DOHH2 (cell line): ENCODE measurements around the gene HOXB8.

ENCODE experiments used
- H3F3A ChIP-seq: fragments of 200-600 bp; sonication (generic), shearing (Covaris generic); 2 replicates; pipeline ENCODE4 v1.6.0; 2016; ENCODE audit warnings: antibody characterized with exemption, mild to moderate bottlenecking; ENCODE audit not compliant: control insufficient read depth, insufficient read depth
- H3K27ac ChIP-seq: fragments of 200-600 bp; sonication (generic); 2 replicates; pipeline ENCODE4 v1.5.1; 2014; ENCODE audit warnings: low read depth, mild to moderate bottlenecking, low read length, moderate library complexity
- H3K27me3 ChIP-seq: fragments of 200-600 bp; sonication (generic); 2 replicates; pipeline ENCODE4 v1.6.1; 2014; ENCODE audit warnings: mild to moderate bottlenecking, low read length, mixed read lengths; ENCODE audit not compliant: control insufficient read depth
- H3K36me3 ChIP-seq: fragments of 200-600 bp; sonication (generic); 2 replicates; pipeline ENCODE4 v1.6.1; 2014; ENCODE audit warnings: mild to moderate bottlenecking, low read length, moderate library complexity, mixed read lengths; ENCODE audit not compliant: control insufficient read depth
- H3K4me1 ChIP-seq: fragments of 200-600 bp; sonication (generic); 2 replicates; pipeline ENCODE4 v1.6.1; 2014; ENCODE audit warnings: mild to moderate bottlenecking, low read length, mixed read lengths; ENCODE audit not compliant: control insufficient read depth
- H3K4me2 ChIP-seq: fragments of 200-600 bp; sonication (generic); 2 replicates; pipeline ENCODE4 v1.6.0; 2014; ENCODE audit warnings: mild to moderate bottlenecking, low read length, moderate library complexity
- H3K4me3 ChIP-seq: fragments of 200-600 bp; sonication (generic); 2 replicates; pipeline ENCODE4 v1.5.1; 2014; ENCODE audit warnings: mild to moderate bottlenecking, low read length, mixed read lengths
- H3K79me2 ChIP-seq: fragments of 200-600 bp; sonication (generic); 2 replicates; pipeline ENCODE4 v1.6.1; 2014; ENCODE audit warnings: mild to moderate bottlenecking, low read length, mixed read lengths; ENCODE audit not compliant: control insufficient read depth
- H3K9me2 ChIP-seq: fragments of 200-600 bp; sonication (generic); replicated peaks from 2 replicates; pipeline ENCODE4 v1.6.1; 2014; ENCODE audit warnings: mild to moderate bottlenecking, low read length, mixed read lengths; ENCODE audit not compliant: control insufficient read depth
- H3K9me3 ChIP-seq: fragments of 200-600 bp; sonication (generic); 2 replicates; pipeline ENCODE4 v1.6.1; 2014; ENCODE audit warnings: antibody characterized with exemption, low read length, mixed read lengths; ENCODE audit not compliant: control insufficient read depth, insufficient read depth
- H4K20me1 ChIP-seq: fragments of 200-600 bp; sonication (generic); 2 replicates; pipeline ENCODE4 v1.6.0; 2014; ENCODE audit warnings: low read depth, mild to moderate bottlenecking, antibody characterized with exemption, low read length, moderate library complexity; ENCODE audit not compliant: control insufficient read depth, insufficient read depth
- EZH2phosphoT487 ChIP-seq: fragments of 200-600 bp; sonication (generic); IDR thresholded peaks from 2 replicates; pipeline ENCODE4 v1.6.1; 2017; ENCODE audit warnings: borderline replicate concordance, mild to moderate bottlenecking, antibody characterized with exemption, low read length, moderate library complexity, mixed read lengths
- TF ChIP-seq, protein P1 (sequence below): fragments of 200-600 bp; sonication (generic); IDR thresholded peaks from one replicate; pipeline ENCODE4 v1.5.1; 2014; ENCODE audit warnings: antibody characterized with exemption, mild to moderate bottlenecking, low read depth, low read length; ENCODE audit not compliant: poor library complexity, severe bottlenecking

The HOXB8 gene

DNA sequence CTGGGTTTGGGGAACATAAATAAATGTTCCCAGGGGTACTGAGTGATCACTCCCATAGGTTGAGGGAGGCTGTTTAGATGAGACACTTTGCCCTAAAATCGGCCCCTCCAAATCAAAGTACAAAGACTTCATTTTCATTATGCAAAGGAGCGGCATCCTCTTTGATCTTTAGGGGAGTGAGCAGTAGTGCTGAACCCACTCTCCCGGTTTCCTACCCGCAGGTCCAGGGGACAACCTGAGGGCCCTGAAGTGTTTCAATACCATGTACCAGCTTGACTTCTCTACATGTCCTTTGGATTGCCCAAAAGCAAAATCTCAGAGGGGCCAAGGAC is 13.9 kb downstream of the HOXB8 start:
- Histone ChIP-seq H3K9me2 (no peaks in the 10 kb centered on the region), H3F3A (no peaks in the 10 kb centered on the region), H3K4me3 (no peak overlapping the region), H3K4me2 (no peak overlapping the region), H3K4me1 (peaks cover 4% of the 10 kb centered on the region; the same call in 1 of the 2 replicates), H4K20me1 (peaks cover 3% of the 10 kb centered on the region; the same call in 1 of the 2 replicates), H3K36me3 (no peaks in the 10 kb centered on the region), H3K27ac (no peak overlapping the region), H3K27me3 (peaks cover 78% of the 10 kb centered on the region), H3K9me3 (no peaks in the 10 kb centered on the region), H3K79me2 (no peaks in the 10 kb centered on the region)
- TF ChIP-seq, protein P1, sequence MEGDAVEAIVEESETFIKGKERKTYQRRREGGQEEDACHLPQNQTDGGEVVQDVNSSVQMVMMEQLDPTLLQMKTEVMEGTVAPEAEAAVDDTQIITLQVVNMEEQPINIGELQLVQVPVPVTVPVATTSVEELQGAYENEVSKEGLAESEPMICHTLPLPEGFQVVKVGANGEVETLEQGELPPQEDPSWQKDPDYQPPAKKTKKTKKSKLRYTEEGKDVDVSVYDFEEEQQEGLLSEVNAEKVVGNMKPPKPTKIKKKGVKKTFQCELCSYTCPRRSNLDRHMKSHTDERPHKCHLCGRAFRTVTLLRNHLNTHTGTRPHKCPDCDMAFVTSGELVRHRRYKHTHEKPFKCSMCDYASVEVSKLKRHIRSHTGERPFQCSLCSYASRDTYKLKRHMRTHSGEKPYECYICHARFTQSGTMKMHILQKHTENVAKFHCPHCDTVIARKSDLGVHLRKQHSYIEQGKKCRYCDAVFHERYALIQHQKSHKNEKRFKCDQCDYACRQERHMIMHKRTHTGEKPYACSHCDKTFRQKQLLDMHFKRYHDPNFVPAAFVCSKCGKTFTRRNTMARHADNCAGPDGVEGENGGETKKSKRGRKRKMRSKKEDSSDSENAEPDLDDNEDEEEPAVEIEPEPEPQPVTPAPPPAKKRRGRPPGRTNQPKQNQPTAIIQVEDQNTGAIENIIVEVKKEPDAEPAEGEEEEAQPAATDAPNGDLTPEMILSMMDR: no peak
- no peak for TF ChIP-seq EZH2phosphoT487

DNA sequence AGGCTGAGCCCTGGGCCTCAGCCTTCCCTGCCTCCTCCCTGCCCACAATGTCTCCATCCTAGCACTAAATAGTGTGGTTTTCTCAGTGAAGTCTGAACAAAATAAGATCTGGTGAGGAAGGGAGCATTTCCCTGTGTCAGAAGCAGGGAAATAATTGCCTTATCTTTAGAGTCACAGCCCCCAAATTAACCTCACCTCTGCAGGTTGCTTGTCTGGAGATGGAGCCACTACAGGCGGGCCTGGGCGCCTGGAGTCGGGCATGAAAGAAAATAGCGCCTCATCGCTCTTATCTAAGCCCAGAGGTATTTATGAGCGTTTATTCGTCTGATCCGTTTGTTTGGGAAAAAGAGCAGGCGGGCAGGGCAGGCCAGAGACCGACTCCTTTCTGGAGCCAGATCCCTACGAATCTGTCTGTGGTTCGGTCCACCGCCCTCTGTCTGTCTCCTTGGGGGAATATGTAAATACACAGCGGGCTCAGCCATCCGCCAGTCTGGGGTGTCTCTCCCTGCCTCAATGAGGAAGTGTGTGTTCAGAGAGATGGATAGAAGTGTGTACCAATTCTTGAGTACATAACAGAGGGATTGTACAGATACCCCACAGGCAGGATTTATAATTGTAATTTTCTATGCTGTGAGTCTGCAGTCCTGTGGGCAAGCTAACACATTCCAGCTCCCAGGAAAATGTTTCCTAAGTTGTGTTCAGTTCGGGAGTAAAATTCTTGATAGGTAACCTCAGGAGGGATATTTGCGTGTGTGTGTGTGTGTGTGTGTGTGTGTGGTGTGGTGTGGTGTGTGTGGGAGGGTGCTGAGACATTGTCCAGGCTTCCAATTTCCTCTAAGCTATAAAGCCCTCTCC is 14.6 kb downstream of the HOXB8 start:
- no peak overlapping the region for H3K4me2 ChIP-seq
- H3K9me3 ChIP-seq: no peaks in the 10 kb centered on the region
- TF ChIP-seq, protein P1: no peak
- no peak for TF ChIP-seq EZH2phosphoT487
- no peaks in the 10 kb centered on the region for H3K9me2 ChIP-seq
- no peak overlapping the region for H3K4me3 ChIP-seq
- peaks cover 83% of the 10 kb centered on the region for H3K27me3 ChIP-seq
- H3K36me3 ChIP-seq: no peaks in the 10 kb centered on the region
- H4K20me1 ChIP-seq: peaks cover 3% of the 10 kb centered on the region; the same call in 1 of the 2 replicates
- no peaks in the 10 kb centered on the region for H3K79me2 ChIP-seq
- H3K4me1 ChIP-seq: peaks cover 4% of the 10 kb centered on the region; the same call in 1 of the 2 replicates
- H3K27ac ChIP-seq: no peak overlapping the region
- H3F3A ChIP-seq: no peaks in the 10 kb centered on the region

DNA sequence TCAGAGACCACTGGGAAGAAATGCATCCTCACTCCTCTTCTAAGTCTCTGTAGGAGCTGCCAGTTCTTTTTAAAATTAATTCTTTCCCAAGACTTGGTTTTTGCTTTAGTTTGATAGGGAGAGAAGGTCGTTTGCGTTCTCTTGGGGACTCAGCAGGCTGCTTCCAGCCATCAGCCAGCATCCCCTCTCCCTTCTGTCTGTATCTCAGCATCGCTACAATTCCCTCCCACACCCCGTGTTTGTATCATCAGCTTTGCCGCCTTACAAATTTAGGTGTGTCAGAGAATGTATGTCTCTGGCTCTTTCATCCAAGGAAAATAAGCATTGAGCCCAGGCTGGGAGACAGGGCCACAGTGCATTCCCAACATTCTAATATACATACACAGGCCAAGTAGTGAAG is 15.7 kb downstream of the HOXB8 start:
- H4K20me1 ChIP-seq: peaks cover 3% of the 10 kb centered on the region; the same call in 1 of the 2 replicates
- peaks cover 86% of the 10 kb centered on the region for H3K27me3 ChIP-seq

More for the DNA sequence above, 15.7 kb downstream of the HOXB8 start:
- Histone ChIP-seq H3K4me2 (no peak overlapping the region), H3K4me1 (peaks cover 4% of the 10 kb centered on the region; the same call in 1 of the 2 replicates), H3K4me3 (no peak overlapping the region), H3K36me3 (no peaks in the 10 kb centered on the region), H3K27ac (no peak overlapping the region), H3K79me2 (no peaks in the 10 kb centered on the region), H3K9me2 (no peaks in the 10 kb centered on the region), H3K9me3 (no peaks in the 10 kb centered on the region), H3F3A (no peaks in the 10 kb centered on the region)
- TF ChIP-seq, protein P1: no peak
- TF ChIP-seq EZH2phosphoT487: no peak
